ENCODE results near the gene HOMER3. TPM values are rescaled to one million over a fixed set of nuclear protein-coding genes. Genes with fewer than 3 reads are reported as not detected.

Gene HOMER3
- total and polyA plus RNA-seq, 2 experiments from 2014 or later, result 16.7 to 38.4 TPM

DNA sequence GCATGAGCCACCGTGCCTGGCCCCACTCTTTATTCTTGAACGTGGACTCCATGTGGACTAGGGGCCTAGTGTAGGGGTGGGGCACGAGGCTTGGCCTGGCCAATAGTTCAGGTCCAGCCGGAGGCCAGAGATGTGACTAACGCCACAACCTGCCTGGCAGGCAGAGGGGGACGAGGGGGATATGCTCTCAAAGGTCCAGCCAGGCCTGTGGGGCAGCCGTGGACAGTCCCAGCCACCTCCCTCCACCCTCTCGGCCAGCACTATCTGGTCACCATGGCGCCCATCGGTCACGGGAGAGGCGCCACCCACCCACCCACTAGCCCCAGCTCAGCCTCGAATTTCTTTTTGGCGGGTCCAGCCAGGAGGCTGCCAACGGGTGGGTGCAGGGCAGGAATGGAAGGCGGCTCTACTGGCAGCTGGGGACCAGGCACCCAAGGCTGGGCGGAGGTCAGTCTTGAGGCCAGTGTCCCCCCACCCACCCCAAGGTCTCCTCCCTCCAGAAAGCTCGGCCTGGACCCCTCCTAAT, 42.9 kb downstream of the HOMER3 start (continued):
- TF ChIP-seq JUNB (IDR thresholded peaks at IDR 0.05; ENCODE audit: unreplicated experiment) (no peak), STAT1 (IDR thresholded peaks at IDR 0.05; ENCODE audit: unreplicated experiment) (no peak)
- TF ChIP-seq, protein P1, sequence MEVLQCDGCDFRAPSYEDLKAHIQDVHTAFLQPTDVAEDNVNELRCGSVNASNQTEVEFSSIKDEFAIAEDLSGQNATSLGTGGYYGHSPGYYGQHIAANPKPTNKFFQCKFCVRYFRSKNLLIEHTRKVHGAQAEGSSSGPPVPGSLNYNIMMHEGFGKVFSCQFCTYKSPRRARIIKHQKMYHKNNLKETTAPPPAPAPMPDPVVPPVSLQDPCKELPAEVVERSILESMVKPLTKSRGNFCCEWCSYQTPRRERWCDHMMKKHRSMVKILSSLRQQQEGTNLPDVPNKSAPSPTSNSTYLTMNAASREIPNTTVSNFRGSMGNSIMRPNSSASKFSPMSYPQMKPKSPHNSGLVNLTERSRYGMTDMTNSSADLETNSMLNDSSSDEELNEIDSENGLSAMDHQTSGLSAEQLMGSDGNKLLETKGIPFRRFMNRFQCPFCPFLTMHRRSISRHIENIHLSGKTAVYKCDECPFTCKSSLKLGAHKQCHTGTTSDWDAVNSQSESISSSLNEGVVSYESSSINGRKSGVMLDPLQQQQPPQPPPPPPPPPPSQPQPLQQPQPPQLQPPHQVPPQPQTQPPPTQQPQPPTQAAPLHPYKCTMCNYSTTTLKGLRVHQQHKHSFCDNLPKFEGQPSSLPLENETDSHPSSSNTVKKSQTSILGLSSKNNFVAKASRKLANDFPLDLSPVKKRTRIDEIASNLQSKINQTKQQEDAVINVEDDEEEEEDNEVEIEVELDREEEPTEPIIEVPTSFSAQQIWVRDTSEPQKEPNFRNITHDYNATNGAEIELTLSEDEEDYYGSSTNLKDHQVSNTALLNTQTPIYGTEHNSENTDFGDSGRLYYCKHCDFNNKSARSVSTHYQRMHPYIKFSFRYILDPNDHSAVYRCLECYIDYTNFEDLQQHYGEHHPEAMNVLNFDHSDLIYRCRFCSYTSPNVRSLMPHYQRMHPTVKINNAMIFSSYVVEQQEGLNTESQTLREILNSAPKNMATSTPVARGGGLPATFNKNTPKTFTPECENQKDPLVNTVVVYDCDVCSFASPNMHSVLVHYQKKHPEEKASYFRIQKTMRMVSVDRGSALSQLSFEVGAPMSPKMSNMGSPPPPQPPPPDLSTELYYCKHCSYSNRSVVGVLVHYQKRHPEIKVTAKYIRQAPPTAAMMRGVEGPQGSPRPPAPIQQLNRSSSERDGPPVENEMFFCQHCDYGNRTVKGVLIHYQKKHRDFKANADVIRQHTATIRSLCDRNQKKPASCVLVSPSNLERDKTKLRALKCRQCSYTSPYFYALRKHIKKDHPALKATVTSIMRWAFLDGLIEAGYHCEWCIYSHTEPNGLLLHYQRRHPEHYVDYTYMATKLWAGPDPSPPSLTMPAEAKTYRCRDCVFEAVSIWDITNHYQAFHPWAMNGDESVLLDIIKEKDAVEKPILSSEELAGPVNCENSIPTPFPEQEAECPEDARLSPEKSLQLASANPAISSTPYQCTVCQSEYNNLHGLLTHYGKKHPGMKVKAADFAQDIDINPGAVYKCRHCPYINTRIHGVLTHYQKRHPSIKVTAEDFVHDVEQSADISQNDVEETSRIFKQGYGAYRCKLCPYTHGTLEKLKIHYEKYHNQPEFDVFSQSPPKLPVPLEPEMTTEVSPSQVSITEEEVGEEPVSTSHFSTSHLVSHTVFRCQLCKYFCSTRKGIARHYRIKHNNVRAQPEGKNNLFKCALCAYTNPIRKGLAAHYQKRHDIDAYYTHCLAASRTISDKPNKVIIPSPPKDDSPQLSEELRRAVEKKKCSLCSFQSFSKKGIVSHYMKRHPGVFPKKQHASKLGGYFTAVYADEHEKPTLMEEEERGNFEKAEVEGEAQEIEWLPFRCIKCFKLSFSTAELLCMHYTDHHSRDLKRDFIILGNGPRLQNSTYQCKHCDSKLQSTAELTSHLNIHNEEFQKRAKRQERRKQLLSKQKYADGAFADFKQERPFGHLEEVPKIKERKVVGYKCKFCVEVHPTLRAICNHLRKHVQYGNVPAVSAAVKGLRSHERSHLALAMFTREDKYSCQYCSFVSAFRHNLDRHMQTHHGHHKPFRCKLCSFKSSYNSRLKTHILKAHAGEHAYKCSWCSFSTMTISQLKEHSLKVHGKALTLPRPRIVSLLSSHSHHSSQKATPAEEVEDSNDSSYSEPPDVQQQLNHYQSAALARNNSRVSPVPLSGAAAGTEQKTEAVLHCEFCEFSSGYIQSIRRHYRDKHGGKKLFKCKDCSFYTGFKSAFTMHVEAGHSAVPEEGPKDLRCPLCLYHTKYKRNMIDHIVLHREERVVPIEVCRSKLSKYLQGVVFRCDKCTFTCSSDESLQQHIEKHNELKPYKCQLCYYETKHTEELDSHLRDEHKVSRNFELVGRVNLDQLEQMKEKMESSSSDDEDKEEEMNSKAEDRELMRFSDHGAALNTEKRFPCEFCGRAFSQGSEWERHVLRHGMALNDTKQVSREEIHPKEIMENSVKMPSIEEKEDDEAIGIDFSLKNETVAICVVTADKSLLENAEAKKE (CRISPR knock-in tag; IDR thresholded peaks at IDR 0.05), result no peak

DNA sequence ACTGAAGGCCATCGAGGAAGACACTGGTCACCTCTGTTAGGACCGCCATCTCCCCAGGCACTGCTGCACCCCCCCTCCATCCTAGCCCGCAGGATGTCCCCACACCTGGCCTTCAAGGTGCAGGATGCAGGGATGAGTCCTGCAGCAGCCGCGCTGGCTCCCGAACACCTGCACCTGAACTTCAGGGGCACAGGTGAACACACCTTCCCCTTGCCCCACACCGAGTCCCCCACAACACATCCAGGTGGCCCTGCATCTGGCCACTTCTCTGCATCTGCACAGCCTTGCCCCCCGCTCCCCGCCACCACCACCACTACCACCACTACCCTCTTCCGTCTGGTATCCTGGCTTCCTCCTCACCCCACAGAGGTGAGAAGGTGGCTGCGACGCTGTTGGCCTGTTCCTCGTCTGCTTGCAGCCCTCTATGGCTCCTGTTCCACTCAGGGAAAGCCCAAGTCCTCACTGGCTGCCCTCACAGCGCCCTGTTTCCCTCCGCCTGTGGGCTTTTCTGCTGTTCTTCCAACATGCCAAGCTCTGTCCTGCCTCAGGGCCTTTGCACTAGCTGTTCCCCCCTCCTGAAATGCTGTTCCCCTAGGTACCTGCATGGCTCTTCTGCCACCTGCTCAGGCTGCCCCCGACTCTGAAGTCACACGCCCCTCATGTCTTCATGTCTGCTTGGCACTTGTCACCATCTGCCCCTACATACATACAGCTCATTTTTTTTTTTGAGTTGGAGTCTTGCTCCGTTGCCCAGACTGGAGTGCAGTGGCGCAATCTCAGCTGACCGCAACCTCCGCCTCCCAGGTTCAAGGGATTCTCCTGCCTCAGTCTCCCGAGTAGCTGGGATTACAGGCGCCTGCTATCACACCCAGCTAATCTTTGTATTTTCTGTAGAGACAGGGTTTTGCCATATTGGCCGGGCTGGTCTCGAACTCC, 43.7 kb downstream of the HOMER3 start:
- H3K4me1 Mint-ChIP-seq, result no peaks in the 10 kb centered on the region
- ATAC-seq, result no peak
- DNase-seq (ENCODE audit: low spot score), result no peak

More for the DNA sequence above, 43.7 kb downstream of the HOMER3 start:
- Mint-ChIP-seq H3K27ac (no peak overlapping the region), H3K9me3 (no peaks in the 10 kb centered on the region), H3K36me3 (ENCODE audit: low read depth) (peaks cover 12% of the 10 kb centered on the region), H3K4me3 (peak overlapping the region; percentile 80), H3K27me3 (ENCODE audit: insufficient read depth, low read depth, poor library complexity) (peaks cover 19% of the 10 kb centered on the region)
- H3K27me3 ChIP-seq (ENCODE audit: insufficient read depth), result peaks cover 24% of the 10 kb centered on the region
- H3K9me2 ChIP-seq (ENCODE audit: insufficient read depth), result no peaks in the 10 kb centered on the region
- no peaks in the 10 kb centered on the region for H3K36me3 ChIP-seq (ENCODE audit: insufficient read depth)
- TF ChIP-seq POLR2AphosphoS5 (IDR thresholded peaks at IDR 0.05; ENCODE audit: low read depth) (no peak), EZH2 (IDR thresholded peaks at IDR 0.05; ENCODE audit: low read depth, unreplicated experiment) (no peak), STAT1 (IDR thresholded peaks at IDR 0.05; ENCODE audit: unreplicated experiment) (no peak), ZNF331 (CRISPR knock-in tag; IDR thresholded peaks at IDR 0.05; ENCODE audit: low read depth) (no peak), EZH2phosphoT487 (IDR thresholded peaks at IDR 0.05; ENCODE audit: unreplicated experiment) (no peak), NANOG (IDR thresholded peaks at IDR 0.05; ENCODE audit: borderline replicate concordance) (no peak)
- TF ChIP-seq, protein P2, sequence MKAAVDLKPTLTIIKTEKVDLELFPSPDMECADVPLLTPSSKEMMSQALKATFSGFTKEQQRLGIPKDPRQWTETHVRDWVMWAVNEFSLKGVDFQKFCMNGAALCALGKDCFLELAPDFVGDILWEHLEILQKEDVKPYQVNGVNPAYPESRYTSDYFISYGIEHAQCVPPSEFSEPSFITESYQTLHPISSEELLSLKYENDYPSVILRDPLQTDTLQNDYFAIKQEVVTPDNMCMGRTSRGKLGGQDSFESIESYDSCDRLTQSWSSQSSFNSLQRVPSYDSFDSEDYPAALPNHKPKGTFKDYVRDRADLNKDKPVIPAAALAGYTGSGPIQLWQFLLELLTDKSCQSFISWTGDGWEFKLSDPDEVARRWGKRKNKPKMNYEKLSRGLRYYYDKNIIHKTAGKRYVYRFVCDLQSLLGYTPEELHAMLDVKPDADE (IDR thresholded peaks at IDR 0.05), result no peak
- TF ChIP-seq, protein P3, sequence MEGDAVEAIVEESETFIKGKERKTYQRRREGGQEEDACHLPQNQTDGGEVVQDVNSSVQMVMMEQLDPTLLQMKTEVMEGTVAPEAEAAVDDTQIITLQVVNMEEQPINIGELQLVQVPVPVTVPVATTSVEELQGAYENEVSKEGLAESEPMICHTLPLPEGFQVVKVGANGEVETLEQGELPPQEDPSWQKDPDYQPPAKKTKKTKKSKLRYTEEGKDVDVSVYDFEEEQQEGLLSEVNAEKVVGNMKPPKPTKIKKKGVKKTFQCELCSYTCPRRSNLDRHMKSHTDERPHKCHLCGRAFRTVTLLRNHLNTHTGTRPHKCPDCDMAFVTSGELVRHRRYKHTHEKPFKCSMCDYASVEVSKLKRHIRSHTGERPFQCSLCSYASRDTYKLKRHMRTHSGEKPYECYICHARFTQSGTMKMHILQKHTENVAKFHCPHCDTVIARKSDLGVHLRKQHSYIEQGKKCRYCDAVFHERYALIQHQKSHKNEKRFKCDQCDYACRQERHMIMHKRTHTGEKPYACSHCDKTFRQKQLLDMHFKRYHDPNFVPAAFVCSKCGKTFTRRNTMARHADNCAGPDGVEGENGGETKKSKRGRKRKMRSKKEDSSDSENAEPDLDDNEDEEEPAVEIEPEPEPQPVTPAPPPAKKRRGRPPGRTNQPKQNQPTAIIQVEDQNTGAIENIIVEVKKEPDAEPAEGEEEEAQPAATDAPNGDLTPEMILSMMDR (conservative IDR thresholded peaks at IDR 0.05; ENCODE audit: low read depth in 2 of 2), result no peak
- H2AFZ ChIP-seq, result no peak overlapping the region
- peaks cover 2% of the 10 kb centered on the region; the same call in 1 of the 2 replicates for H3F3A ChIP-seq (replicated peaks; ENCODE audit: low read depth)
- H3K4me1 ChIP-seq (ENCODE audit: insufficient read depth), result no peaks in the 10 kb centered on the region; the same call in 1 of the 2 replicates
- H4K20me1 ChIP-seq (replicated peaks; ENCODE audit: insufficient read depth), result no peaks in the 10 kb centered on the region; the same call in none of the 2 replicates
- no peaks in the 10 kb centered on the region for H3K79me2 ChIP-seq (replicated peaks; ENCODE audit: insufficient read depth)
- H3K27ac ChIP-seq (ENCODE audit: low read depth), result no peak overlapping the region
- H3K4me2 ChIP-seq, result no peak overlapping the region
- no peak overlapping the region for H3K4me3 ChIP-seq

Data from GM23338 (cell line).